ENCODE results near the gene TGFBRAP1.

GRCh38 chr2:105315314-105315713 is 14.2 kb downstream of the TGFBRAP1 start:
- TF ChIP-seq CTCF (IDR thresholded peaks at IDR 0.05; ENCODE audit: insufficient read depth, low read length), result no peak
- no peak for TF ChIP-seq POLR2AphosphoS5 (IDR thresholded peaks at IDR 0.05; ENCODE audit: low read depth)
- TF ChIP-seq SPI1 (IDR thresholded peaks at IDR 0.05; ENCODE audit: borderline replicate concordance, low read depth), result no peak
